22Rv1 (cell line): ENCODE measurements around the gene HOXC10.

Experiments
- H3K27ac ChIP-seq: fragments of 450-650 bp; 2 replicates; pipeline ENCODE4 v1.5.1; 2017
- CTCF ChIP-seq: fragments of 450-650 bp; IDR thresholded peaks from 2 replicates; pipeline ENCODE4 v1.5.1; 2017; ENCODE audit warnings: mild to moderate bottlenecking
- ZFX ChIP-seq: fragments of 450-650 bp; IDR thresholded peaks from 2 replicates; pipeline ENCODE4 v1.6.1; 2017; ENCODE audit warnings: antibody characterized with exemption, borderline replicate concordance

Gene HOXC10

DNA sequence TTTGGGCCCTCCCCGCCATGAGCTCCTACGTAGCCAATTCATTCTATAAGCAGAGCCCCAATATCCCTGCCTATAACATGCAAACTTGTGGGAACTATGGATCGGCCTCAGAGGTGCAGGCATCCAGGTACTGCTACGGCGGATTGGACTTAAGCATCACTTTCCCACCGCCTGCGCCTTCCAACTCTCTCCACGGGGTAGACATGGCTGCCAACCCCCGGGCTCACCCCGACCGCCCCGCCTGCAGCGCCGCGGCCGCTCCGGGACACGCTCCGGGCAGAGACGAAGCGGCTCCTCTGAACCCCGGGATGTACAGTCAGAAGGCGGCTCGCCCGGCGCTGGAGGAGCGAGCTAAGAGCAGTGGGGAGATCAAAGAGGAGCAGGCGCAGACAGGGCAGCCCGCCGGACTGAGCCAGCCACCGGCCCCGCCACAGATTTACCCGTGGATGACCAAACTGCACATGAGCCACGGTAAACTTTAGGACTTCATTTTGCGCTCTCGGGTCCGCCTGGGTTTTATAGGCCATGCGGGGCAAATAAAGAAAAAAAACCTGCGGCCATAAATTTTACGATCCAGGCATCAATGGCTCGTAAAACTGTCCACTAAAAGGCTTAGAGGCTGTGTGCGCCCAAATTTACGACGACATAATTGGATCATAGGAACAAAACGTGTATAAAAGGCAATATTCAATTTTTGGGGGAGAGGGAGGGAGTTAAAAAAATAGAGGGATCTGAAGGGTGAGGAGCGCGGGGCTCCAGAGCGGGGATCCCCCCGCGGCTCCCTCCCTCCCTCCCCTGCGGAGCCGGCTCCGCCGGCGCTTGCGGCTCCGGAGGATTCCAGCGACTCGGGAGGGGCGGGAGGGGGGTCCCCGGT, 48.4 kb downstream of the HOXC10 start:
- peak overlapping the region; percentile 75 for H3K27ac ChIP-seq
- TF ChIP-seq ZFX (no peak), CTCF (no peak)

- peak overlapping the region; percentile 75 for H3K27ac ChIP-seq
Observed at GRCh38 chr12:54033980-54034784, 49.2 kb downstream of the HOXC10 start.

GRCh38 chr12:54034785-54035310, 49.9 kb downstream of the HOXC10 start:
- TF ChIP-seq ZFX: no peak

More at GRCh38 chr12:54033980-54034784, 49.2 kb downstream of the HOXC10 start:
- TF ChIP-seq ZFX: no peak
- TF ChIP-seq CTCF: no peak

GRCh38 chr12:54035568-54036264, 50.8 kb downstream of the HOXC10 start:
- TF ChIP-seq ZFX (no peak), CTCF (no peak)

More at GRCh38 chr12:54034785-54035310, 49.9 kb downstream of the HOXC10 start:
- no peak overlapping the region for H3K27ac ChIP-seq

GRCh38 chr12:54036620-54037359, 51.8 kb downstream of the HOXC10 start:
- TF ChIP-seq ZFX (no peak), CTCF (no peak)
- H3K27ac ChIP-seq: no peak overlapping the region

More at GRCh38 chr12:54035568-54036264, 50.8 kb downstream of the HOXC10 start:
- no peak overlapping the region for H3K27ac ChIP-seq

DNA sequence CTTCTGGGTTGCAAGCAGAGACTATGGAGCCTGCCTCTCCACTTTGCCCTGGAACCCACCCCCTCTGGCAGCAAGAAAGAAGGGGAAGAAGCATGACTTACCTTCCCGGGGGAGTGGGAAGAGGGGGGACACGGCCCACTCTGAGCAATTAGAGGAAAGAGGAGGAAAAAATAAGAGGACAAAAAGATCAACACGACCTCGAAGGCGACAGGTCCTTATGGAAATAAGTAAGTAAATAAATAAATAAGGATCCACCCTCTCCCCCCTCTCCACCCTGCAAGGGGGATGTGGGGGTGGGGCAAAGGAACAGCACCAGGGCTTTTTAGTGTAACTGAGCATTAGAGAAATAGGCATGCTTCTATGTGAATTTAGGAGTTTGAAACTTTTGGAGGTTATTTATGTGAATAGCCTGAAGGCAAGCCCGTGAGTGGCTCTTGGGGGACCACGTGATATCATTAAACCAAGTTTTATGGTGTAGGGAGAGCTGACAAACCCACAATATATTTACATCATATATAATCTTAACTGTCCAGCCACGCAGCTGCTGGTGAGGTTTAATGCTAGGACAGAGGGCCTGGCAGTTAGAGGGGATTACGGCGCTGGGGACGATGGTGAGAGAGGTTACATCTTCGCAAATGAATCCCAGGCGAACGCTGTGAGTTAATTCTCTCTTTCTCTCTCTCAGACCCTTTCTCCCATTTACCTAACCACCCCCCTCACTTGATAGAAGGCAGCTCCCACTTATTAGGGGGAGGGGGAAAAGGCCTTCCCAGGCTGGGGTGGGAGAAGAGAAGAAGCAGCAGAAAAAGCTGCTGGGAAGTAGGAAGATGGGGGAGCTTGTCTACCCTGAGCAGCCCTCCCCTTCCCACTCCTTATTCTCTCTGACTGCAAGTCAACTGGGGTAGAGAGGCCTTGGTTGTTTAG, 52.7 kb downstream of the HOXC10 start:
- TF ChIP-seq CTCF (no peak), ZFX (no peak)
- no peak overlapping the region for H3K27ac ChIP-seq
